Loucy (cell line): ENCODE results near the gene CNNM3.

Experiments
- CTCF ChIP-seq: fragments of 200-600 bp; sonication (generic); conservative IDR thresholded peaks from 2 replicates; pipeline ENCODE4 v1.5.1; 2014; ENCODE audit warnings: mild to moderate bottlenecking, antibody characterized with exemption, low read length
- EZH2phosphoT487 ChIP-seq: fragments of 200-600 bp; IDR thresholded peaks from 2 replicates; pipeline ENCODE4 v1.6.1; 2018; ENCODE audit warnings: antibody characterized with exemption, mild to moderate bottlenecking, moderate library complexity, borderline replicate concordance

GRCh38 chr2:96832408-96832753 lies 16.3 kb downstream of the CNNM3 start:
- TF ChIP-seq CTCF: no peak
- no peak for TF ChIP-seq EZH2phosphoT487
